Parathyroid adenoma (tissue), 2 donors: ENCODE data around the gene APIP.
"Not testable (repeated sequence)": the region's sequence is repeated elsewhere in the genome, so short reads cannot be mapped to it uniquely, and the experiment has no call there.

Experiments used
- H2AFZ ChIP-seq: fragments of 300-600 bp; sonication (generic); one replicate; pipeline ENCODE4 v1.7.0; 2017; ENCODE audit warnings: antibody characterized with exemption, mild to moderate bottlenecking
- H3K27ac ChIP-seq: fragments of 300-600 bp; sonication (generic); one replicate; pipeline ENCODE4 v1.7.0; 2017
- H3K27me3 ChIP-seq: fragments of 300-600 bp; sonication (generic); one replicate; pipeline ENCODE4 v1.7.0; 2017; ENCODE audit warnings: low read length; ENCODE audit not compliant: control insufficient read depth, insufficient read depth
- H3K36me3 ChIP-seq: fragments of 300-600 bp; sonication (generic); one replicate; pipeline ENCODE4 v1.7.0; 2017; ENCODE audit warnings: low read length; ENCODE audit not compliant: control insufficient read depth, insufficient read depth
- H3K4me1 ChIP-seq: fragments of 300-600 bp; sonication (generic); one replicate; pipeline ENCODE4 v1.7.0; 2017; ENCODE audit warnings: control low read depth
- H3K4me2 ChIP-seq: fragments of 300-600 bp; sonication (generic); one replicate; pipeline ENCODE4 v1.7.0; 2017; ENCODE audit warnings: low read length
- H3K4me3 ChIP-seq: fragments of 300-600 bp; sonication (generic); one replicate; pipeline ENCODE4 v1.7.0; 2017; ENCODE audit warnings: low read depth, low read length
- H3K79me2 ChIP-seq: fragments of 300-600 bp; sonication (generic); one replicate; pipeline ENCODE4 v1.7.0; 2017; ENCODE audit warnings: control low read depth
- H3K9ac ChIP-seq: fragments of 300-600 bp; sonication (generic); one replicate; pipeline ENCODE4 v1.7.0; 2017; ENCODE audit warnings: mild to moderate bottlenecking
- H3K9me3 ChIP-seq: fragments of 300-600 bp; sonication (generic); one replicate; pipeline ENCODE4 v1.7.0; 2017; ENCODE audit warnings: low read length; ENCODE audit not compliant: control insufficient read depth
- CTCF ChIP-seq: fragments of 300-600 bp; sonication (generic); IDR thresholded peaks from one replicate; pipeline ENCODE4 v1.7.0; 2017; ENCODE audit warnings: antibody characterized with exemption, mild to moderate bottlenecking
- donor health status: primary hyperparathyroidism.

Gene APIP

GRCh38 chr11:34899633-34900016 lies 16.6 kb downstream of the APIP start:
- Histone ChIP-seq H3K9me3 (no peaks in the 10 kb centered on the region), H3K4me3 (no peak overlapping the region), H3K9ac (no peak overlapping the region), H2AFZ (no peak overlapping the region), H3K4me2 (no peak overlapping the region), H3K27ac (no peak overlapping the region), H3K4me1 (no peaks in the 10 kb centered on the region), H3K27me3 (no peaks in the 10 kb centered on the region), H3K79me2 (peaks cover 9% of the 10 kb centered on the region), H3K36me3 (no peaks in the 10 kb centered on the region)
- TF ChIP-seq CTCF = no peak

- H3K27me3 ChIP-seq = no peaks in the 10 kb centered on the region
- H3K4me2 ChIP-seq = no peak overlapping the region
- H3K4me1 ChIP-seq = no peaks in the 10 kb centered on the region
- H3K36me3 ChIP-seq = no peaks in the 10 kb centered on the region
- H2AFZ ChIP-seq = no peak overlapping the region
- H3K4me3 ChIP-seq = no peak overlapping the region
- TF ChIP-seq CTCF = no peak
- H3K27ac ChIP-seq = no peak overlapping the region
- H3K9ac ChIP-seq = no peak overlapping the region
- H3K79me2 ChIP-seq = peaks cover 9% of the 10 kb centered on the region
- H3K9me3 ChIP-seq = no peaks in the 10 kb centered on the region
These were observed 17.7 kb downstream of the APIP start for GRCh38 chr11:34898474-34898873.

- H3K9me3 ChIP-seq = no peaks in the 10 kb centered on the region
- no peaks in the 10 kb centered on the region for H3K27me3 ChIP-seq
- no peak overlapping the region for H3K4me2 ChIP-seq
These were observed 18.9 kb downstream of the APIP start for GRCh38 chr11:34897171-34897870.

GRCh38 chr11:34896191-34896590 lies 20.0 kb downstream of the APIP start:
- H3K79me2 ChIP-seq, H3K9ac ChIP-seq, H2AFZ ChIP-seq, H3K4me3 ChIP-seq, H3K4me1 ChIP-seq, H3K9me3 ChIP-seq, H3K36me3 ChIP-seq, H3K27me3 ChIP-seq, H3K27ac ChIP-seq, H3K4me2 ChIP-seq: not testable (repeated sequence)

More at GRCh38 chr11:34897171-34897870, 18.9 kb downstream of the APIP start:
- Histone ChIP-seq H3K27ac (no peak overlapping the region), H3K36me3 (no peaks in the 10 kb centered on the region), H3K4me3 (no peak overlapping the region), H3K4me1 (no peaks in the 10 kb centered on the region), H3K79me2 (peaks cover 9% of the 10 kb centered on the region), H3K9ac (no peak overlapping the region), H2AFZ (no peak overlapping the region)
- TF ChIP-seq CTCF = no peak

- H3K79me2 ChIP-seq = no peaks in the 10 kb centered on the region
- no peaks in the 10 kb centered on the region for H3K36me3 ChIP-seq
These were observed 22.8 kb downstream of the APIP start for GRCh38 chr11:34893416-34893815.

More at GRCh38 chr11:34893416-34893815, 22.8 kb downstream of the APIP start:
- no peak overlapping the region for H3K4me3 ChIP-seq
- no peak overlapping the region for H2AFZ ChIP-seq
- no peak for TF ChIP-seq CTCF
- H3K27ac ChIP-seq = no peak overlapping the region
- no peak overlapping the region for H3K9ac ChIP-seq
- H3K27me3 ChIP-seq = no peaks in the 10 kb centered on the region
- no peaks in the 10 kb centered on the region for H3K9me3 ChIP-seq
- H3K4me2 ChIP-seq = no peak overlapping the region
- H3K4me1 ChIP-seq = no peaks in the 10 kb centered on the region
